Measurements from ENCODE around the gene TRIM23.
A peak's percentile ranks its signal among the peaks of the same experiment; 100 is the strongest.

Gene TRIM23

DNA sequence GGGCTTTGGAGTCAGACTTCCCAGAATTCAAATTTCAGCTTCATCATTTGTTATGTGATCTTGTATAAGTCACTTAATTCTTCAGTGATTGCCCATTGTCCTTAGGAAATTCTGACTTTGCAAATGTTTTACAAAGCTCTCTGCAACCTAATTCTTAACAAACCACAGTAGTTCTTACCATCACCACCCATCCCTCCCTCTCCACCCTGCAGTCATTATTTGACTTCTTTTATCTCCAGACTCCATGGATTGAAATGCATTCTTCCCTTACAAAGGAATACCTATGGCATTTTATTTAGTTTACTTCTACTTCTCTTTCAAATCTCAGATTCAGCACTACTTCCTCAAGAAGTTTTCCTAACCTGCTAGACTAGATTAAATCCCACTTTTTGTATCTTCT is 23.8 kb upstream of the TRIM23 start:
- no peak for DNase-seq (ENCODE audit: low read depth)
- TF ChIP-seq, protein P1, sequence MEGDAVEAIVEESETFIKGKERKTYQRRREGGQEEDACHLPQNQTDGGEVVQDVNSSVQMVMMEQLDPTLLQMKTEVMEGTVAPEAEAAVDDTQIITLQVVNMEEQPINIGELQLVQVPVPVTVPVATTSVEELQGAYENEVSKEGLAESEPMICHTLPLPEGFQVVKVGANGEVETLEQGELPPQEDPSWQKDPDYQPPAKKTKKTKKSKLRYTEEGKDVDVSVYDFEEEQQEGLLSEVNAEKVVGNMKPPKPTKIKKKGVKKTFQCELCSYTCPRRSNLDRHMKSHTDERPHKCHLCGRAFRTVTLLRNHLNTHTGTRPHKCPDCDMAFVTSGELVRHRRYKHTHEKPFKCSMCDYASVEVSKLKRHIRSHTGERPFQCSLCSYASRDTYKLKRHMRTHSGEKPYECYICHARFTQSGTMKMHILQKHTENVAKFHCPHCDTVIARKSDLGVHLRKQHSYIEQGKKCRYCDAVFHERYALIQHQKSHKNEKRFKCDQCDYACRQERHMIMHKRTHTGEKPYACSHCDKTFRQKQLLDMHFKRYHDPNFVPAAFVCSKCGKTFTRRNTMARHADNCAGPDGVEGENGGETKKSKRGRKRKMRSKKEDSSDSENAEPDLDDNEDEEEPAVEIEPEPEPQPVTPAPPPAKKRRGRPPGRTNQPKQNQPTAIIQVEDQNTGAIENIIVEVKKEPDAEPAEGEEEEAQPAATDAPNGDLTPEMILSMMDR (IDR thresholded peaks at IDR 0.05; ENCODE audit: control insufficient read depth, extremely low read depth, insufficient read depth) = no peak

DNA sequence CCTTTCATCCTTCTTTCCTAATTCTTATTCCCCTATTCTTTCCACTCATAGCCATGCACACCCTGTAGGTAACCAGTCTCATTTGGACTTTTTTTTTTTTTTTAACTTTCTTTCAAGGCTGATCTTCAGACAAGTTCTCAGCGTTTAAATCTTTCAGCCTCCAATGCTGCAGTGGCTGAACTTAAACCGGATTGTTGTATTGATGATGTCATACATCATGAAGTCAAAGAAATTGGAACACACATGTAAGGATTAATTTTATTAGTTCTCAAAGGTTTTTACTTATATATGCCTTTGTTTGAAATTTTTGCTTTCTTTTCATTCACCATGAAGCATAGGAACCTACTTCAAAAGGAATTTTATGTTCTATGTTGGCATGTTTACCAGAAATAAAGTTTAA is 22.8 kb upstream of the TRIM23 start:
- no peak for DNase-seq (ENCODE audit: low read depth)
- no peak overlapping the region for H3K4me3 ChIP-seq (ENCODE audit: low read depth, low read length)
- TF ChIP-seq, protein P1 (IDR thresholded peaks at IDR 0.05; ENCODE audit: control insufficient read depth, extremely low read depth, insufficient read depth) = no peak

More for the DNA sequence above, 23.8 kb upstream of the TRIM23 start:
- H3K4me3 ChIP-seq (ENCODE audit: low read depth, low read length) = no peak overlapping the region

DNA sequence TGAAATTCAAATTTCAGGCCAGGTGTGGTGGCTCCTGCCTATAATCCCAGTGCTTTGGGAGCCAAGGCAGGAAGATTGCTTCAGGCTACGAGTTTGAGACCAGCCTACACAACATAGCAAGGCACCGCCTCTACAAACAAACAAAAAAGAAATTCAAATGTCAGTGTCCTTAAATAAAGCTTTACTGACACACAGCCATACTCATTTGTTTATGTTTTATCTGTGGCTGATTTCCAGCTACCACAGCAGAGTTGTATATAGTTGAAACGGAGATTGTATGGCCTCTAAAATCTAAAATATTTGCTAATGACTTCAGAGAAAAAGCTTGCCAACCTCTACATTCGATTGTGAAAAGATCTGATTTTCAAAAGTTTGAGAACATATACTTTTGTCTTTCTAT is 16.1 kb upstream of the TRIM23 start:
- peak; percentile 44 for DNase-seq (ENCODE audit: low read depth)
- TF ChIP-seq, protein P1 (IDR thresholded peaks at IDR 0.05; ENCODE audit: control insufficient read depth, extremely low read depth, insufficient read depth) = no peak
- no peak overlapping the region for H3K4me3 ChIP-seq (ENCODE audit: low read depth, low read length)

DNA sequence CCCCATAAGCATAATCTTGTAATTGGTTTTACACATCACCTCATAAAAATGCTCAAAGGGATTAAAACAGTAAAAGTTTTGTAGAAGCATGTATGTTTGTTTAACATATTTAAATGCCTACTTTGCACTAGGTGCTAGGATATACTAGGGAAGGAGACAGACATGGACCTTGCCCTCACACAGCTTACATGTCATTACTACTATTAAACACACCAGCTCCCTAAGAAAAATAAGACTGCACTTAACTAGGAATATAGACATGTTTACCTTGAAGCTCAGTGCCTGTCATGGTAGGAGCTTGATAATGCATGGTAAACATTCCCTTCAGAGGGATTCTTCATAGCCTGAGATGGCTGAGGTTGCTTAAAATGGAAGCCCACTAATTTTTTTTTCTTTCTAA is 6.8 kb upstream of the TRIM23 start:
- TF ChIP-seq, protein P1 (IDR thresholded peaks at IDR 0.05; ENCODE audit: control insufficient read depth, extremely low read depth, insufficient read depth) = no peak
- no peak overlapping the region for H3K4me3 ChIP-seq (ENCODE audit: low read depth, low read length)
- no peak for DNase-seq (ENCODE audit: low read depth)

DNA sequence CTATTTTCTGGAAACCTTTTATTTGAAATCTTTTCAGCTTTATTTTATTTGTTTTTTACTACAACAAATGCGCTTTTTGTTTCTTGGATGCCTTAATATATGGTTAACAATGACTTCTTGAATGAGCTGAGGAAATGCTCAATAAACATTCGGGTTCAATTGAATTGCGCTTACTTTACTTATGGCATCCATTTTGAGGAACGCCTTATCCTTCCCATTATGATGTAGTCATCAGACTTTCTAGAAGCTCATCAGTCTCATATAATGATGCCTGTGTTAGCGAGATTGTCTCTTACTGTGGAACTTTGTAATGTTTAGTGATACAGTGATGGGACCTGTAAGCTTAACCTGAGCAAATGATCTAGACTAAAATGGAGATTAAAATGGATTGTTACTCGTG is 1.6 kb upstream of the TRIM23 start:
- TF ChIP-seq, protein P1 (IDR thresholded peaks at IDR 0.05; ENCODE audit: control insufficient read depth, extremely low read depth, insufficient read depth) = no peak
- DNase-seq (ENCODE audit: low read depth) = no peak
- H3K4me3 ChIP-seq (ENCODE audit: low read depth, low read length) = peak overlapping the region; percentile 92

DNA sequence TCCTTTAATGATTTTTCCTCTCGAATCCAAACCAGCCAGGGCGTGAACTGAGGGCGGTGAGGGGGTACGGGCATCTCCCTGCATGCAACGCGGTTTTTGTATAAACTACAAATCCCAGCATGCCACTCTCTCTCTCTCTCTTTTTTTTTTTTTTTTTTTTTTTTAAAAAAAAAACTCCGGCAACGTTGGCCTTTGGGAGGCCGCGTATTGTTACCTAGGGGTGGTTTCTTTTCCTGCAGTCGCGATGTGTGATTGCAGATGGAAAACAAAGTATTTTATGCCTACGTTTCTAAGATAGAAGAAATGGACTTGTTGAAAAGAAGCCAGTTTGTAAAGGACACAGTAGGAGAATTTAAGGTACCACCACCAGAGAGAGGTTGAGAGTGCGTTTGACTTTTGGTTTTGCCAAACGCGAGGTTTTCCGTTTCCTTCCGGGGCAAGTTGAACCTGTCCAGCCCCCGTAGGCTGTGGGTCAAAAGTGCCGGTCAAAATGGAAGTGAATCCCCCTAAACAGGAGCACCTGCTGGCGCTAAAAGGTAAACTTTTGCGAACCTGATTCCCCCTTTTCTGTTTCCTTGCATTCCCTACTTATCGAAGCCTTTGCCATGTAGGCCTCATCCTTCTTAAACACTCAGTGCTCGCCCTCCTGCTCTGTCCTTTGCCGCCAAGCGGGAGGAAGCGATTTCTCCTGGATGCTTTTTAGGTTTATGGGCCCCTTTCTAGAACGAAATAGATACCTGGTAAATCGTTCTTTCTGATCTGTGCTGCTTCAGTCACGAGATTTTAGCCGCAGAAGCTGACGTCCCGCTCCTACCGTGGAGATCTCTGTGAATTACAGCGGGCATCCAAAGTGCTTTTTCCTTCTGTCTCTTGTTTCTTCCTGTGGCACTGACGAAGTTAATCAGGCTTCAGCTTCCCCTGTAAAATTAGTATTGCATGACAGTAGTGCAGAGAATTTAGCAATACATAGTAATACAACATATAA is 730 bp upstream of the TRIM23 start, which contains the start of the genes SHLD3 and TRAPPC13:
TSS of gene SHLD3 (plus strand) at position 457 of the 985 bp plus-strand sequence. CDS start 4,561 bp downstream, outside the sequence.
TSS of gene TRAPPC13 (plus strand) at position 457 of the 985 bp plus-strand sequence. CDS start at position 491, 34 bp downstream.
- H3K4me3 ChIP-seq (ENCODE audit: low read depth, low read length) = peak within 1 kb of the TSS; percentile 92
- peak; percentile 73 for DNase-seq (ENCODE audit: low read depth)
- TF ChIP-seq, protein P1 (IDR thresholded peaks at IDR 0.05; ENCODE audit: control insufficient read depth, extremely low read depth, insufficient read depth) = no peak

Measured in LNCaP clone FGC (cell line).